OCI-LY7 (cell line): Measurements from ENCODE around the gene ESD.

Source experiments
- EZH2phosphoT487 ChIP-seq: fragments of 200-600 bp; sonication (generic); IDR thresholded peaks from 2 replicates; pipeline ENCODE4 v1.6.1; 2018; ENCODE audit warnings: low read depth, borderline replicate concordance, mild to moderate bottlenecking, mixed run types, antibody characterized with exemption, low read length, moderate library complexity, mixed read lengths
- TF ChIP-seq, protein P1 (sequence below): fragments of 200-600 bp; sonication (generic); conservative IDR thresholded peaks from 2 replicates; pipeline ENCODE4 v1.5.1; 2014; ENCODE audit warnings: mild to moderate bottlenecking, antibody characterized with exemption, low read length, moderate library complexity, mixed read lengths

DNA sequence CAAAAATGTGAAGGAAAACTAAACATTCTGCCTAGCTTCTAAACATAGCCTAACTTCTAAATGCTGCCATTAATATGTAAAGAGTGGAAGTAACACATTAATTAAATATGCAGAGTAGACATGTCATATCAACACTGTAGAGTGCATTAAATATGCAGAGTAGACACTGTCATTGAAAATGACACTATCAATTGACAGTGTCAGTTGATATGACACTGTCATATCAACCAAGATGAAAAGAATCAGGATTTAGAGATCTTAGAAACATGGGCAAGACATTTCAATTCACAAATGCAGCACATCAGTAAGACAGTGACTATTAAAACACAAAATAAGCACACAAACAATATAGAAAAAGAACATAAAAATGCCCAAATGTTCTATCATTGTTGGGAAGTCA is 25.3 kb downstream of the ESD start:
- TF ChIP-seq, protein P1, sequence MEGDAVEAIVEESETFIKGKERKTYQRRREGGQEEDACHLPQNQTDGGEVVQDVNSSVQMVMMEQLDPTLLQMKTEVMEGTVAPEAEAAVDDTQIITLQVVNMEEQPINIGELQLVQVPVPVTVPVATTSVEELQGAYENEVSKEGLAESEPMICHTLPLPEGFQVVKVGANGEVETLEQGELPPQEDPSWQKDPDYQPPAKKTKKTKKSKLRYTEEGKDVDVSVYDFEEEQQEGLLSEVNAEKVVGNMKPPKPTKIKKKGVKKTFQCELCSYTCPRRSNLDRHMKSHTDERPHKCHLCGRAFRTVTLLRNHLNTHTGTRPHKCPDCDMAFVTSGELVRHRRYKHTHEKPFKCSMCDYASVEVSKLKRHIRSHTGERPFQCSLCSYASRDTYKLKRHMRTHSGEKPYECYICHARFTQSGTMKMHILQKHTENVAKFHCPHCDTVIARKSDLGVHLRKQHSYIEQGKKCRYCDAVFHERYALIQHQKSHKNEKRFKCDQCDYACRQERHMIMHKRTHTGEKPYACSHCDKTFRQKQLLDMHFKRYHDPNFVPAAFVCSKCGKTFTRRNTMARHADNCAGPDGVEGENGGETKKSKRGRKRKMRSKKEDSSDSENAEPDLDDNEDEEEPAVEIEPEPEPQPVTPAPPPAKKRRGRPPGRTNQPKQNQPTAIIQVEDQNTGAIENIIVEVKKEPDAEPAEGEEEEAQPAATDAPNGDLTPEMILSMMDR: no peak
- no peak for TF ChIP-seq EZH2phosphoT487
